Measurements from ENCODE around the gene UBAC2. TPM values are rescaled to one million over a fixed set of nuclear protein-coding genes. Genes with fewer than 3 reads are reported as not detected.

The UBAC2 gene
- total RNA-seq, 2 donors from 2014 or later: 52.4 to 55.6 TPM

Other genes with a start within 250 kb of the UBAC2 start
- gene DOCK9, start 222.8 kb upstream of the UBAC2 start, total RNA-seq: 10 to 100 TPM; 32.4 to 60.5 TPM
- gene GPR18, start 57.5 kb downstream of the UBAC2 start, total RNA-seq: 1 to 10 TPM; 2.0 to 8.4 TPM
- gene GPR183, start 106.5 kb downstream of the UBAC2 start, total RNA-seq: 10 to 100 TPM; 55.0 to 55.4 TPM